GM12865 (cell line): ENCODE measurements around the gene PLK2.

ENCODE experiments used
- DNase-seq: peaks from one replicate; pipeline ENCODE4 v3.0.0; 2010; ENCODE audit warnings: low read depth
- H3K4me3 ChIP-seq: 2 replicates; pipeline ENCODE4 v1.5.1; 2011; ENCODE audit warnings: mild to moderate bottlenecking, low read depth, low read length, control low read depth
- CTCF ChIP-seq: IDR thresholded peaks from 2 replicates; pipeline ENCODE4 v1.5.1; 2011; ENCODE audit warnings: low read length, control low read depth, low read depth, inconsistent platforms; ENCODE audit not compliant: insufficient read depth; ENCODE audit errors: missing control alignments

Gene PLK2

DNA sequence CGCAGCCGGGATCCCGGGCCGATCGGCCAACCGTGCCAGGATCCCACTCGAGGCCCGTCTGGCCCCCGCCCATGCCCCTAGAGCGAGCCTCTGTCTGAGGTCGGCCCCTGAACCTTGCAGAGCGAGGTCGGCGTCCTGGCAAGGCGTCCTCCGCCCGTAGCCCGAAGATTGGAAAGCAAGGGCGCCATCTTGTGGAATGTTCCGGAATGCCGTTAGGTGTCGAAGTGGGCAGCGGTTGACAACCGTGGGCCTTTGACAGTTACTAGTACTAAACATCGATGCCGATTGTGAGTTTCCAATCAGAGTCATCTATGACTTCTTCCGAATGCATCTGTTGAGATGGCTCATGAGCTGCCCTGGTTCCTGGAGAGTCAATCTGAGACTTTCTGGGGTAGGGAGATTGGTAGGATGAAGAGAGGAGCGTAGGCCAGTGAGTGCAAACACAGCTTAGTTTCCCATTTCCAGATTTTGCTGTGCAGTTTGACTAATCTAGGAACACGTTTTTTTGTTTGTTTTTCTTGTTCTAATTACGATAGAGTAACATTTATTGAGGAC is 923 bp upstream of the PLK2 start:
- peak; percentile 87 for TF ChIP-seq CTCF

DNA sequence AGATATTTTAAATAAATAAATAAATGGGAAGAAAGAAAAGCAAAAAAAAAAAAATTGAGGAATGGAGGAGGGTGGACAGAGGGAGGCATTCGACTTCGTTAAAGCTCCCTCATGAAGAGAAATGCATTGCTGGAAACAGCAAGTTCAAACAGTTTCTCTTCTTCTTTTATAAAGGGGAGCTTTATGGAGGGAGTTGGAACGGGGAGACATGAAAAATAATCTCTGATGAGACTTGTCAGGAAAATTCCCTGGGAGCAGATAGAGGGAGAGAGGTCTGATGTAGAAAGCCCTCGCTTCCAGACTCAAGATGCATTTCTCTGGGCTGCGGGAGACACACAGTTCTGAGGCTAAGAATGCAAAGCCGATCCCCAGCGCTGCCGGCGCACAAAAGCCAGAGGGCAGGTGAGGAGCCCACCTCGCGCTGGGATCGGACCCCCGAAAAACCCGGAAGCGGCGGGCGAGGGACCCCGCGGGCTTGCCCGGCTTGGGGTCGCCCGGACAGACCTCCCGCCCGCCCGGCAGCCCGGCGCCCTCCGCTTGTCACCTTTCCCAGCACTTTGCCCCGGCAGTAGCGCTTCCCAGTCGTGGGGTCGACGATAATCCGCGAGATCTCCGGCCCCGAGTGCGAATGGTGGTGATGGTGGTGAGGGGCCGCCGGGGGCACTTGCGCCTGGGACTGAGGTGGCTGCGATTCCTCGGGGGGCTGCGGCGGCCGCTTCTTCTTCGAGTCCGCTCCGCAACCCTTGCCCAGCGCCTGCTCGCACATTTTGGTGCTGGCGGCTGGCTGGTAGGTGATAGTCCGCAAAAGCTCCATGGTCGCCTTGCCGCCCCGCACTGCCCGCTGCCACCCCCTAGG is 512 bp downstream of the PLK2 start:
- peak overlapping the region; percentile 59 for H3K4me3 ChIP-seq
- no peak for TF ChIP-seq CTCF
- peak; percentile 3 for DNase-seq

More for the DNA sequence above, 923 bp upstream of the PLK2 start:
- peak; percentile 89 for DNase-seq
- H3K4me3 ChIP-seq = peak overlapping the region; percentile 59

DNA sequence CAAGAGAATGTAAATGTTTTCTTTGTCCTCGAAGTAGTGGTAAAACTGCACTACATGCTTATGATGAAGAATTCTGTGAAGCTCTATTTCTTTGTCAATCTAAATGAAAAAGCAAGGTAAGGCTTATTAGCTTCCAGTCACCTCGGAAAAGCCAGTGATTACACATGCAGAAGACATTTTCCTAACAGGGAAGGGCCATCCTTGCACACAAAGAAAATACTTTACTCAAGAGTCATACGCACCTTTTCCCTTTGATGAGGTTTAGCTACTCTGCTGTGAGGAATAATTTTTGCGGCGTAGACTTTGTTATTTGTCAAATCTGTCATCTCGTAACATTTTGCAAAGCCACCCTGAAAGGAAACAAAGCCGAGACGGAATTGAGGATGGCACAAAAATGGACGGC is 1.1 kb downstream of the PLK2 start:
- DNase-seq = no peak
- TF ChIP-seq CTCF = no peak
- H3K4me3 ChIP-seq = no peak overlapping the region

DNA sequence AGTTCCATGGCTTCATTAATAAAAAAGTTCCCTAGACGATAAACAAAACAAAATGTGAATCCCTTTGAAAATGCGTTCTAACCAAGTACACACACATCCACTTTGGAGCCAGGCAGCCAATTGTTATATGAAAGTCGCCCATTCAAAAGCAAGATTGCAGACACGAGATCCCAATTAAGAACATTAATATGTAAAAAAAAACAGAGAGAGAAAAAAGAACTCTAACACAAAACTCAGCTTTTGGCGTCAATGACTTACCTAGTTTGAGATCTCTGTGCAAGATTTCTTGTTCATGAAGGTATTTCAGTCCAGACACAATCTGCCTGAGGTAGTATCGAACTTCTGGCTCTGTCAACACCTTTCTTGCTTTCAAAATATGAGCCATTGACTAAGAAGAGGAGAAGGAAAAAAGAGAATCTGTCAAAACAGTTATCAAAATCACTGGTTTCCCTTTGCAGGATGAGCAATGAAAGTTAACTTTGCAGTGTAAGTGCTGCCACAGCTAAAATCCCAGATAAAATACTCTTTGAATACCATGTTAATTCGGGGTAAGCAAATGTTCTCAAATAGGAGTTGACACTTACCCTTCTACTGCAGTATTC is 1.6 kb downstream of the PLK2 start:
- no peak overlapping the region for H3K4me3 ChIP-seq
- TF ChIP-seq CTCF = no peak
- no peak for DNase-seq

- no peak overlapping the region for H3K4me3 ChIP-seq
- TF ChIP-seq CTCF = no peak
- DNase-seq = no peak
These were observed 2.8 kb downstream of the PLK2 start for GRCh38 chr5:58457050-58457449.

GRCh38 chr5:58456486-58456885 is 3.4 kb downstream of the PLK2 start:
- no peak overlapping the region for H3K4me3 ChIP-seq
- DNase-seq = no peak
- no peak for TF ChIP-seq CTCF
